Karpas-422 (cell line): ENCODE measurements around the gene HSH2D. TPM values are rescaled to one million over a fixed set of nuclear protein-coding genes. Genes with fewer than 3 reads are reported as not detected.
A peak's percentile ranks its signal among the peaks of the same experiment; 100 is the strongest.

Experiments used
- DNase-seq: peaks from one replicate; pipeline ENCODE4 v3.0.0-alpha.2; 2015
- H2AFZ ChIP-seq: fragments of 200-600 bp; sonication (generic); 2 replicates; pipeline ENCODE4 v1.6.1; 2014; ENCODE audit warnings: antibody characterized with exemption, low read length, mixed read lengths
- H3K27ac ChIP-seq: fragments of 200-600 bp; sonication (generic); 2 replicates; pipeline ENCODE4 v1.5.1; 2014; ENCODE audit warnings: mild to moderate bottlenecking, low read length, moderate library complexity
- H3K27me3 ChIP-seq: fragments of 200-600 bp; sonication (generic); 2 replicates; pipeline ENCODE4 v1.6.1; 2014; ENCODE audit warnings: low read length, mixed read lengths
- H3K36me3 ChIP-seq: fragments of 200-600 bp; sonication (generic); 2 replicates; pipeline ENCODE4 v1.6.1; 2014; ENCODE audit warnings: low read length, mixed read lengths; ENCODE audit not compliant: insufficient read depth
- H3K4me1 ChIP-seq: fragments of 200-600 bp; sonication (generic); 2 replicates; pipeline ENCODE4 v1.6.1; 2014; ENCODE audit warnings: mild to moderate bottlenecking, low read length, mixed read lengths
- H3K4me2 ChIP-seq: fragments of 200-600 bp; sonication (generic); 2 replicates; pipeline ENCODE4 v1.6.1; 2014; ENCODE audit warnings: low read length, low read depth, mild to moderate bottlenecking; ENCODE audit not compliant: poor library complexity, severe bottlenecking
- H3K4me3 ChIP-seq: fragments of 200-600 bp; sonication (generic); 2 replicates; pipeline ENCODE4 v1.5.1; 2014; ENCODE audit warnings: mild to moderate bottlenecking, antibody characterized with exemption, low read length, mixed read lengths
- H3K79me2 ChIP-seq: fragments of 200-600 bp; sonication (generic); 2 replicates; pipeline ENCODE4 v1.6.1; 2014; ENCODE audit warnings: mild to moderate bottlenecking, low read length, mixed read lengths
- H3K9ac ChIP-seq: fragments of 200-600 bp; sonication (generic); 2 replicates; pipeline ENCODE4 v1.6.0; 2014; ENCODE audit warnings: low read length
- H3K9me2 ChIP-seq: fragments of 200-600 bp; sonication (generic), shearing (Covaris generic); replicated peaks from 2 replicates; pipeline ENCODE4 v1.6.0; 2014; ENCODE audit warnings: mild to moderate bottlenecking, low read length, moderate library complexity; ENCODE audit not compliant: insufficient read depth
- H3K9me3 ChIP-seq: fragments of 300-700, 200-600 bp; sonication (generic); 2 replicates; pipeline ENCODE4 v1.6.1; 2014; ENCODE audit warnings: low read length, mixed read lengths
- H4K20me1 ChIP-seq: fragments of 200-600 bp; sonication (generic); 2 replicates; pipeline ENCODE4 v1.6.1; 2014; ENCODE audit warnings: mild to moderate bottlenecking, antibody characterized with exemption, low read length, low read depth; ENCODE audit not compliant: insufficient read depth
- total RNA-seq: library from RNA; depleted of rRNA; stranded (reverse); fragments of >200 nt; shearing (Covaris generic); gene quantifications from 2 replicates; pipeline ENCODE4 v1.2.3, GENCODE V29; 2014; ENCODE audit warnings: low replicate concordance

Gene HSH2D
- total RNA-seq, 1 experiment from 2014 or later, result 22.7 TPM

- peaks cover 30% of the 10 kb centered on the region for H3K36me3 ChIP-seq
- no peaks in the 10 kb centered on the region for H4K20me1 ChIP-seq
- H3K9ac ChIP-seq, result no peak overlapping the region
- no peaks in the 10 kb centered on the region for H3K9me2 ChIP-seq
- no peak overlapping the region for H3K27ac ChIP-seq
- no peak for DNase-seq
- H3K27me3 ChIP-seq, result no peaks in the 10 kb centered on the region
- no peak overlapping the region for H2AFZ ChIP-seq
- H3K9me3 ChIP-seq, result no peaks in the 10 kb centered on the region
- no peaks in the 10 kb centered on the region for H3K79me2 ChIP-seq
- H3K4me3 ChIP-seq, result no peak overlapping the region
- peaks cover 3% of the 10 kb centered on the region for H3K4me1 ChIP-seq
- no peak overlapping the region for H3K4me2 ChIP-seq
Measured at GRCh38 chr19:16100524-16100923, 43.0 kb upstream of the HSH2D start.

GRCh38 chr19:16104722-16105121 is 38.8 kb upstream of the HSH2D start:
- H3K27ac ChIP-seq, result no peak overlapping the region
- no peak overlapping the region for H3K4me2 ChIP-seq
- H3K36me3 ChIP-seq, result peaks cover 12% of the 10 kb centered on the region; the same call in 1 of the 2 replicates
- H2AFZ ChIP-seq, result no peak overlapping the region
- peaks cover 7% of the 10 kb centered on the region for H3K4me1 ChIP-seq
- no peak overlapping the region for H3K9ac ChIP-seq
- H3K9me3 ChIP-seq, result no peaks in the 10 kb centered on the region
- H3K27me3 ChIP-seq, result no peaks in the 10 kb centered on the region
- peak; percentile 49 for DNase-seq
- no peaks in the 10 kb centered on the region for H3K9me2 ChIP-seq
- H3K4me3 ChIP-seq, result no peak overlapping the region
- no peaks in the 10 kb centered on the region for H3K79me2 ChIP-seq
- H4K20me1 ChIP-seq, result no peaks in the 10 kb centered on the region

- peaks cover 4% of the 10 kb centered on the region; the same call in 1 of the 2 replicates for H3K79me2 ChIP-seq
- H3K27me3 ChIP-seq, result no peaks in the 10 kb centered on the region
- H3K27ac ChIP-seq, result 0 out of 2 replicates have a peak overlapping the region, but pooled peaks have one; percentile 1
- no peak overlapping the region for H3K4me2 ChIP-seq
- H3K9me2 ChIP-seq, result no peaks in the 10 kb centered on the region
- H3K4me1 ChIP-seq, result peaks cover 14% of the 10 kb centered on the region
- peak overlapping the region; percentile 17; the same call in 1 of the 2 replicates for H3K9ac ChIP-seq
- peak overlapping the region; percentile 79; the same call in 1 of the 2 replicates for H2AFZ ChIP-seq
- no peak overlapping the region for H3K4me3 ChIP-seq
- no peaks in the 10 kb centered on the region for H4K20me1 ChIP-seq
- peaks cover 4% of the 10 kb centered on the region; the same call in 1 of the 2 replicates for H3K36me3 ChIP-seq
- no peak for DNase-seq
- no peaks in the 10 kb centered on the region for H3K9me3 ChIP-seq
Measured at GRCh38 chr19:16106121-16106520, 37.4 kb upstream of the HSH2D start.

- Histone ChIP-seq H4K20me1 (no peaks in the 10 kb centered on the region; the same call in 1 of the 2 replicates), H3K4me3 (peak within 1 kb of the TSS; percentile 85), H2AFZ (no peak within 1 kb of the TSS), H3K9me3 (no peaks in the 10 kb centered on the region), H3K27ac (peak within 1 kb of the TSS; percentile 50; the same call in 1 of the 2 replicates), H3K9ac (peak within 1 kb of the TSS; percentile 94), H3K27me3 (no peaks in the 10 kb centered on the region), H3K4me1 (peaks cover 40% of the 10 kb centered on the region), H3K79me2 (peaks cover 44% of the 10 kb centered on the region), H3K9me2 (no peaks in the 10 kb centered on the region), H3K36me3 (no peaks in the 10 kb centered on the region), H3K4me2 (peak within 1 kb of the TSS; percentile 79)
- DNase-seq, result peak; percentile 100
Measured at GRCh38 chr19:16111160-16111908, 32.2 kb upstream of the HSH2D start, which contains the start of gene RAB8A. Gene RAB8A (plus strand): TSS chr19:16111889. CDS start chr19:16111902, 13 bp downstream.

GRCh38 chr19:16111909-16112752 is 31.4 kb upstream of the HSH2D start:
- no peaks in the 10 kb centered on the region for H3K9me3 ChIP-seq
- H3K9ac ChIP-seq, result peak overlapping the region; percentile 94
- peaks cover 51% of the 10 kb centered on the region for H3K79me2 ChIP-seq
- peak; percentile 54 for DNase-seq
- H3K4me2 ChIP-seq, result peak overlapping the region; percentile 79
- H4K20me1 ChIP-seq, result no peaks in the 10 kb centered on the region; the same call in 1 of the 2 replicates
- peak overlapping the region; percentile 42; the same call in 1 of the 2 replicates for H3K27ac ChIP-seq
- H3K27me3 ChIP-seq, result no peaks in the 10 kb centered on the region
- H2AFZ ChIP-seq, result no peak overlapping the region
- H3K9me2 ChIP-seq, result no peaks in the 10 kb centered on the region
- H3K4me1 ChIP-seq, result peaks cover 48% of the 10 kb centered on the region
- H3K36me3 ChIP-seq, result no peaks in the 10 kb centered on the region
- peak overlapping the region; percentile 85 for H3K4me3 ChIP-seq

- Histone ChIP-seq H3K4me3 (peak overlapping the region; percentile 85), H3K27ac (no peak overlapping the region), H3K36me3 (no peaks in the 10 kb centered on the region), H3K4me2 (peak overlapping the region; percentile 79), H3K9me2 (no peaks in the 10 kb centered on the region), H4K20me1 (no peaks in the 10 kb centered on the region; the same call in 1 of the 2 replicates), H3K9ac (peak overlapping the region; percentile 94), H3K79me2 (peaks cover 56% of the 10 kb centered on the region), H2AFZ (no peak overlapping the region), H3K4me1 (peaks cover 55% of the 10 kb centered on the region), H3K9me3 (no peaks in the 10 kb centered on the region), H3K27me3 (no peaks in the 10 kb centered on the region)
- DNase-seq, result no peak
Measured at GRCh38 chr19:16112778-16113177, 30.7 kb upstream of the HSH2D start.

GRCh38 chr19:16113727-16114126 is 29.8 kb upstream of the HSH2D start:
- H3K9ac ChIP-seq, result no peak overlapping the region
- peak; percentile 50 for DNase-seq
- H3K27me3 ChIP-seq, result no peaks in the 10 kb centered on the region
- no peak overlapping the region for H2AFZ ChIP-seq
- no peaks in the 10 kb centered on the region for H3K9me3 ChIP-seq
- H4K20me1 ChIP-seq, result no peaks in the 10 kb centered on the region; the same call in 1 of the 2 replicates
- H3K27ac ChIP-seq, result no peak overlapping the region
- peak overlapping the region; percentile 79 for H3K4me2 ChIP-seq
- no peak overlapping the region for H3K4me3 ChIP-seq
- H3K9me2 ChIP-seq, result no peaks in the 10 kb centered on the region
- 0 out of 2 replicates have a peak, but pooled peaks cover under 1% of the 10 kb centered on the region for H3K36me3 ChIP-seq
- peaks cover 64% of the 10 kb centered on the region for H3K4me1 ChIP-seq
- H3K79me2 ChIP-seq, result peaks cover 56% of the 10 kb centered on the region
